ENCODE data around the gene TMEM240.
"Not testable (repeated sequence)": the region's sequence is repeated elsewhere in the genome, so short reads cannot be mapped to it uniquely, and the experiment has no call there.

TMEM240 gene

DNA sequence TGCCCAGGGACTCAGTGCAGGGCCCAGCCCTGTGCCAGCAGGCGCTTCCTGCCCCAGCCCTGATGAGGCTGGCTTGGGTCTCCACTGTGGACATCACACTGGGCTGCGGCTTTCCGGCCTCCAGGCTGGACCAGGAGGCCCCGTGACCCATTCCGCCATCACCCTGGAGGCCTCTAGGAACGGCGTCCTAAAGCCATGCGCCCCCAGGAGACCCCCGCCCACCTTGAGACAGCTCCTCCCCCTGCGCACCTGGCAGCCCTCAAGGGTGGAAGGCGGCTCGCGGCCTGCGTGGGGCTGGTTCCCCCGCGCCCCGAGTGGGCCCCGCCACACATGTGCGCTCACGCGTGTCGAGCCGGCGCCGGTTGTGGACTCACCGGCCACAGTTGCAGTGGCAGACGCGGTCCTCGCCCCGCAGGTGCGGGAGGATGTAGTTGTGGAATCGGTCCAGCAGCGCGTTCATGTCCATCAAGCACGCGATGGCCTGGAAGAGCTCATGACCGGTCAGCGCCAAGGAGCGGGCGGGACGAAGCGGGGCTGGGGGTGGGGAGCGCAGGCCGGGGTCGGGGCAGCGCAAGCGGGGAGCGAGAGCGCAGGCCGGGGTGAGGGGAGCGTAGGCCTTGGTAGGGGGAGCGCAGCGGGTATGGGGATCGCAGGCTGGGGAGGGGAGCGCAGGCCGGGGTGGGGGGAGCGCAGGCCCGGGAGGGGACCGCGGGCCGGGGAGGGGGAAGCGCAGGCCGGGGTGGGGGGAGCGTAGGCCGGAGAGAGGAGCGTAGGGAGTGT lies 924 bp downstream of the TMEM240 start:
- DNase-seq = no peak

DNA sequence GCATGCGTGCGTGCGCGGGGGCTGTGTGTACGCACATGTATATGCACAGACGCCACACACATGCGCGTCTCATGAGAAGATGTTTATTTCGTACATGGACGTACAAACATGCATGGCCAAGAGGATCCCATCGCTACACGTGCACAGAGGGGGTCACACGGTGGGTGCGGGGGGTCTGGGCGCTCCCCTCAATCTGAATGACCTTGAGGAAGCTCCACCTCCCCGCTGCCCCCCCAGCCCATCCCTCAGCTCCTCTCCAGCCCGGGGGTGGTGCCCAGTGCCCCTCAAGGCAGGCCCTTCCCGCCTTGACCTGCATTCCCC lies 1.5 kb downstream of the TMEM240 start:
- no peak for DNase-seq

DNA sequence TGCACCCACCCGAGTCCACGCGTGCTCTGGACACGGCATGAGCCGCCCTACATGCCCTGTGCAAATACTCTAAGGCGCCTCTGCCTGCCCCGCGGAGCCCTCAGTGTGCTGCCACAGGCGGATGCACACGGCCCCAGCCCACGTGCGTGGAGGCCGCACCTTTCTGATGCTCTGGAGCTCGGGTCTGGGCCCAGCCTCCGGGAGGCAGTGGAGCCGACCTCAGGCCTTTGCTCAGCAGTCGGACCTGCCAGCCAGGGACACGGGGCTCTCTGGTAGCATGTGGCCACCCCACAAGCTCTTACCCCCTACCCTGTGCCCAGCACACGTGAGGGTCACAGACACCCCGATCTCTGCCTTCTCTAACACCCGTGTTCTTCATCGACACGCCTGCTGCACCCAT lies 2.1 kb downstream of the TMEM240 start:
- DNase-seq = no peak

GRCh38 chr1:1537626-1538250 lies 2.7 kb downstream of the TMEM240 start:
- no peak for DNase-seq

- no peak for DNase-seq
Observed at GRCh38 chr1:1536938-1537546, 3.4 kb downstream of the TMEM240 start.

- no peak for DNase-seq
Observed at GRCh38 chr1:1536019-1536937, 4.1 kb downstream of the TMEM240 start.

GRCh38 chr1:1535201-1536018 lies 5.0 kb downstream of the TMEM240 start:
- DNase-seq = no peak

DNA sequence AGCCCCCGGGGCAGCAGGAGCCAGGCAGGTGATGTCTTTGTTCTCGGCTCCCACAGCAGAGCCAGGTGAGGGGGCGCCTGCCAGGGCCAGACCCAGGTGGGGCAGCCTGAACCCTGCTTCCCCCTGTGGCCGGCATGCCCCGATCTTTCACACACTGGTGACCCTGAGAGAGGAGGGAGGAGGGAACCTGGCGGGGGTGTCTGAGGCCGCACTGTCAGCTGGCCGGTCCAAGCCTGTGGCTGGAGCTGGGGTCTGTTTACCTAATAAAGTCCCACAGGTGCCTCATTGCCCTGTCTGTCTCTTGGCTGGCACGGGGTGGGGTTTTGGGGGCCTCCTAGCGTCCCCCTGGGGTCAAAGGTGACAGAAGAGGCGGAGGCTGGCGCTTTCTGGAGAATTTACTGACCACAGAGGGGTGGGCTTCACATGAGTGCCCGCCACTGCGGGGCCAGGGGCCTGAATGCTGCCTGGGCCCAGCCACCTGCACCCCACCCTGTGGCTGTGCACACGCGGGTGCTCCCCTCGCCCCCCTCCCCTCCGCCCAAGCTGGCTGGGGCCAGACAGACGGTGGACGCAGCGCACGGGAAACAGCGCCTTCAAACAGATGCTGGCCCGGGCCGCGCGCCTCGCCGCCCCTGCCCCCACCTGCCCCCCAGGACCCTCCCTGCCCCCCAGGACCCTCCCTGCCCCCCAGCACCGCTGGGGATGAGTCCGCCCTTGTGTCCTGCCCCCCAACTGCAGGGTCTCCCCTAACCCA lies 5.8 kb downstream of the TMEM240 start:
- no peak for DNase-seq

DNA sequence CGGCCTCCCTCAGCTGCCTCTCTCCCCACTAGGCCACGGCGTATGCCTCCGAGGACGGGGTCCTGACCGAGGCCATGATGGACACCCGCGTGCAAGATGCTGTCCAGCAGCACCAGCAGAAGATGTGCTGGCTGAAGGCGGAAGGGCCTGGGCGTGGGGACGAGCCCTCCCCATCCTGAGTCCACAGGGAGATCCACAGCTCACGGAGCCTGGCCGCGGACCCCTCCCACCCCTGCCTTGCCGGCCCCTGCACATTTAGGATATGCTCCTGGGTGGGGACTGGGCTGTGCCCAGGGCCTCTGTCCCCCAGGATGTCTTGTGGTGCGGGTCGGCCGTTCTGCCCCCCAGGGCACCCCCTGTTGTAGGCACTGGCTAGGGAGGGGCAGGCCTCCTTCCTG lies 6.5 kb downstream of the TMEM240 start:
- not testable (repeated sequence) for DNase-seq

DNA sequence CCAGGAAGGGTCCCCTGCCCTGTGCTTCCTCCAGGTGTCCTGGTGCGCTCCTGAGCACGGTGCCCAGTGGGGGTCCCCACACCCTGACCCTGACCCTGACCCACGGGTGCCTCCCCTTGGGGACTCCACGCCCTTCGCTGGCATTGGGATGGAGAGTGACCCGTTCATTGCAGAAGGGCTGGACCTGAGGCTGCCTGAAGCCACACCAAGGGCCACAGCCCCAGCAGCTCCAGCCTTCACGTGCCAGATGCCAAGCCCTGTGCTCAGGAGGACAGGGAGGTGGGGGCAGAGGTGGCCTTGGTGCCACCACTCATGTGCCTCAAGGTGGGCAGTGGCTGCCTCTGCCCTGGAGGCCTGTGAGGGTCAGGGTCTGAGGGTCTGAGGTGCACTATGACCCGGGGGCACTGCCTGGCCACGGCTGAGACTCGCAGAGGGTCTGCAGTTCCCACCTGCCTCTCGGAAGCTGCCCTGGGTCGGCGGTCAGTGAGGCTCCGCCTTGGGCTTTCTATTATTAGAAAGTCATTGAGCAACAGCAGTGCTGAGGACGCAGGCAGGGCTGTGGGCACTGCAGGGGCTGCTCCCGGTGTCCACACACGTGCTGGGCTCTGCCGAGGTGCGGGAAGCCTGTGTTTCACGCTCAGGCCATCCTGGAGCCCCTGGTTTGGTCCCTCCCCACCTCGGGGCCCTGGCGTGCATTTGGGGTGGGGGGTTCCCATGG lies 7.1 kb downstream of the TMEM240 start:
- DNase-seq = not testable (repeated sequence)

GRCh38 chr1:1531947-1532346 lies 8.5 kb downstream of the TMEM240 start:
- no peak for DNase-seq

DNA sequence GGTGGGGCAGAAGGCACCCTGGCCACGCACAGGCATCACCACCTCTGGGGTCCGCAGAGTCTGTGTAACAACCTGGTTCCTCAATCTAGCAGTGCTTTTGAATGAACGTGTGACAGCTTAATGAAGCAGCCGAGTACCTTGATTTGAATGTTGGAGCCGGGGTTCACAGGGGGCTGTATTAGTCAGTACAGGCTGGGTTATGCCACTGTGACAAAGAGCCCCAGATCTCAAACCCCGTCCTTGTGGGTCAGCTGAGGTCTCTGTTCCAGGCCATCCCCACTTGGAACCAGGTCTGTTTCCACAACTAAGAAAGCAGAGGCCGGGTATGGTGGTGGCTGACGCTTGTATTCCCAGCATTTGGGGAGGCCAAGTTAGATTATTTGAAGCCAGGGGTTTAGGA lies 10.5 kb downstream of the TMEM240 start:
- DNase-seq = no peak

- DNase-seq = no peak
Observed at GRCh38 chr1:1529321-1529720, 11.1 kb downstream of the TMEM240 start.

- no peak for DNase-seq
Observed at GRCh38 chr1:1528301-1529267, 11.8 kb downstream of the TMEM240 start.

- DNase-seq = no peak
Observed at GRCh38 chr1:1527092-1527816, 13.2 kb downstream of the TMEM240 start.

GRCh38 chr1:1526476-1526875 lies 13.9 kb downstream of the TMEM240 start:
- not testable (repeated sequence) for DNase-seq

DNA sequence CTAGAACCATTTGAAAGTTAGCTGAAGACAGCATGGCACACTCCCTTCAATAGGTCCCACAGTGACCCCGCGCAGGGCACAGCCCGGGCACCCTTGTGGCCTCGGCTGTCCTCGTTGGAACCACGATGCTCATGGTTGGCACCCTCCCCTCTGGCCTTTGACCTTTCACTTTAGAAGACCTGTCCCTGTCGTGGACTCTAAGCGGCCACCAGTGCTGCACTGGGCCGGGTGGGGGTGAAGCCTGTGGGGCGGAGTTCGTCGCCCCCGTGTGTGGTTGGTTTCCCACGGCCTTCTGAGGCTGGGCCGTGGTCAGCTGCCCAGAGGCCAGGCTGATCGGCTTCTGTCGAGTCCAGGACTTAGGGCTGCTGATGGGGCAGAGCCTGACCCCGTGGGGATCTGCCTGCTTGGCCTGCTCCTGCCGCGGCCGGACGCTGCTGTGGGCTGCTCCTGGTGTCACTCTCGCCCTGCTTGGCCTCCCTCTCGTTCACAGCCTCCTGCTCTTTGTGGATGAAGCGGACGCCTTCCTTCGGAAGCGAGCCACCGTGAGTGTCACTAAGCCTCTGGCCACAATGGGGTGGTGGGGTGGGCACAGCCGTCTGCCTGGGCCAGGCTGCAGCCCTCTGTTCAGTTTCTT lies 15.6 kb downstream of the TMEM240 start:
- not testable (repeated sequence) for DNase-seq

GRCh38 chr1:1523651-1524050 lies 16.8 kb downstream of the TMEM240 start:
- DNase-seq = not testable (repeated sequence)

Measured in NCI-H774 (cell line).